ENCODE results near the gene EDDM13. TPM values are rescaled to one million over a fixed set of nuclear protein-coding genes. Genes with fewer than 3 reads are reported as not detected.
"Not testable (repeated sequence)": the region's sequence is repeated elsewhere in the genome, so short reads cannot be mapped to it uniquely, and the experiment has no call there.

The EDDM13 gene, protein sequence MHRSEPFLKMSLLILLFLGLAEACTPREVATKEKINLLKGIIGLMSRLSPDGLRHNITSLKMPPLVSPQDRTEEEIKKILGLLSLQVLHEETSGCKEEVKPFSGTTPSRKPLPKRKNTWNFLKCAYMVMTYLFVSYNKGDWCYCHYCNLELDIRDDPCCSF
- not detected in 2 replicates for total RNA-seq
- long read RNA-seq = 0 reads

DNA sequence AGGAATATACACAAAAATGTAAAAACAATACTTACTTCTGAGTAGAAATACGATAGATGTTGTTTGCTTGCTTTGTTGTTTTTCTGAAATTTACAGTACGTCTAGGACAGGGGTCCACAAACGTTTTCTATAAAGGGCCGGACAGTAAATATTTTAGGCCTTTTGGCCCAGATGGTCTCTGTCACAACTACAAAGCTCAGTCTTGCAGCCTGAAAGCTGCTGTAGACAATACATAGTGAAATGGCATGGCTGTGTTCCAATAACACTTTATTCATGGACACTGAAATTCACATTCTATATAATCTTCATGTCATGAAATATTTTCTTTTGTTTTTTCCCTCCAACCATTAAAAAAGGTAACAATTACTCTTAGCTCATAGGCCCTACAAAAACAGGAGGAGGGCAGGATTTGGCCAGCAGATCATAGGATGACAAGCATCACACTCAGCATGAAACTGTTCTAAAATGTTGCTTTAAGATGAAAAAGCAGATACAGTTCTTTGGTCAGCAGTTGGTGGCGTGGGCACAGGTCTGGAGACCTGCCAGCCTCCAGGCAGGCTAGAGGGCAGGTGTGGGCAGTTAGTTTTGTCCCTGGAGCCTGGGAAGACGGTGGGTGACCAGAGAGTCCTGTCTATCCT is at the start of gene EDDM13:
Gene EDDM13 (plus strand): TSS at position 588 of the 638 bp plus-strand sequence. CDS start 87 bp downstream, outside the sequence.
- Mint-ChIP-seq H3K9me3 (ENCODE audit: unreplicated experiment) (peaks cover 4% of the 10 kb centered on the region), H3K4me3 (ENCODE audit: unreplicated experiment) (no peak within 1 kb of the TSS), H3K27ac (ENCODE audit: unreplicated experiment) (no peak within 1 kb of the TSS), H3K36me3 (ENCODE audit: unreplicated experiment) (peaks cover 3% of the 10 kb centered on the region), H3K4me1 (ENCODE audit: unreplicated experiment) (peaks cover 6% of the 10 kb centered on the region), H3K27me3 (ENCODE audit: unreplicated experiment) (no peaks in the 10 kb centered on the region)
- TF ChIP-seq, protein P1, sequence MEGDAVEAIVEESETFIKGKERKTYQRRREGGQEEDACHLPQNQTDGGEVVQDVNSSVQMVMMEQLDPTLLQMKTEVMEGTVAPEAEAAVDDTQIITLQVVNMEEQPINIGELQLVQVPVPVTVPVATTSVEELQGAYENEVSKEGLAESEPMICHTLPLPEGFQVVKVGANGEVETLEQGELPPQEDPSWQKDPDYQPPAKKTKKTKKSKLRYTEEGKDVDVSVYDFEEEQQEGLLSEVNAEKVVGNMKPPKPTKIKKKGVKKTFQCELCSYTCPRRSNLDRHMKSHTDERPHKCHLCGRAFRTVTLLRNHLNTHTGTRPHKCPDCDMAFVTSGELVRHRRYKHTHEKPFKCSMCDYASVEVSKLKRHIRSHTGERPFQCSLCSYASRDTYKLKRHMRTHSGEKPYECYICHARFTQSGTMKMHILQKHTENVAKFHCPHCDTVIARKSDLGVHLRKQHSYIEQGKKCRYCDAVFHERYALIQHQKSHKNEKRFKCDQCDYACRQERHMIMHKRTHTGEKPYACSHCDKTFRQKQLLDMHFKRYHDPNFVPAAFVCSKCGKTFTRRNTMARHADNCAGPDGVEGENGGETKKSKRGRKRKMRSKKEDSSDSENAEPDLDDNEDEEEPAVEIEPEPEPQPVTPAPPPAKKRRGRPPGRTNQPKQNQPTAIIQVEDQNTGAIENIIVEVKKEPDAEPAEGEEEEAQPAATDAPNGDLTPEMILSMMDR (IDR thresholded peaks at IDR 0.05) = no peak
- DNase-seq (ENCODE audit: extremely low spot score, unreplicated experiment) = no peak

DNA sequence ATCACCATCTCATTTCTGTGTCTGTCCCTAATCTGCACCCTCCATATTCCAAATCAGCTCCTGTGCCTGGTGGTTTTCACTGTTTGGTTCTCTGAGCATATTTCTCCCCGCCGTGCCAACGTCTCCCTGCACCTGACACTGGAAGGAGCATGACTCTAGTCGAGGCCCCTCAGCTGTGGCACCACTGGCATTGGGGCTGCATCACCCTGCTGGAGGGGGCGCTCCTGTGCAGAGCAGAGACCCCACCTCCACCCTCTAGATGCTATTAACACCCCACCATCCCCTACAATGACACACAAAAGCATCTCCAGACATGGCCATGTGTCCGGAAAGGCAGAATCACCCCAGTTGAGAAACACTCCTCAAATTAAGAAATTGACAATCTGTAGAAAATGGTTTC is 49.6 kb upstream of the EDDM13 start:
- no peak overlapping the region for H3K27ac Mint-ChIP-seq (ENCODE audit: unreplicated experiment)

DNA sequence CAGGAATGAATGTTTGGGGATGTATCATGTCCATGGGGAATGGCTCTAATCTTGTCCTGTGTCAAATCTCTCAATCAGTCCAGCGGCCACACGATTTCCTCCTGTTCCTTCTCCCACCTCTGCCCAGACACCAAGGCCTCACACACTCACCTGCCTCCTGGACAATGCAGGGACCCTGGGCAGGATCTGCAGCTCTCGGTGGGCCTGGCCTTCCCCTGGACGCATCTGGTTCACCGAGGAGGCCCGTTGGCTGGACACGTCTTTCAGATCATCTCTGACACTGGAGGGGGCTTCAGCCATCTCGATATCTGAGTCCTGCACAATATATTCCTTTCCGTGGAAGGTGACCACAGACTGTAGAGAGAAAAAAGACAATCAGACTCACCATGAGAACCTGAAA is 49.1 kb upstream of the EDDM13 start:
- Mint-ChIP-seq H3K4me3 (ENCODE audit: unreplicated experiment) (no peak overlapping the region), H3K9me3 (ENCODE audit: unreplicated experiment) (no peaks in the 10 kb centered on the region), H3K4me1 (ENCODE audit: unreplicated experiment) (no peaks in the 10 kb centered on the region), H3K27me3 (ENCODE audit: unreplicated experiment) (no peaks in the 10 kb centered on the region), H3K27ac (ENCODE audit: unreplicated experiment) (no peak overlapping the region), H3K36me3 (ENCODE audit: unreplicated experiment) (peaks cover 14% of the 10 kb centered on the region)
- TF ChIP-seq, protein P1 (IDR thresholded peaks at IDR 0.05) = no peak
- no peak for DNase-seq (ENCODE audit: extremely low spot score, unreplicated experiment)

More for the DNA sequence above, 49.6 kb upstream of the EDDM13 start:
- TF ChIP-seq, protein P1 (IDR thresholded peaks at IDR 0.05) = no peak
- no peak for DNase-seq (ENCODE audit: extremely low spot score, unreplicated experiment)
- Mint-ChIP-seq H3K4me3 (ENCODE audit: unreplicated experiment) (no peak overlapping the region), H3K4me1 (ENCODE audit: unreplicated experiment) (no peaks in the 10 kb centered on the region), H3K9me3 (ENCODE audit: unreplicated experiment) (no peaks in the 10 kb centered on the region), H3K27me3 (ENCODE audit: unreplicated experiment) (no peaks in the 10 kb centered on the region), H3K36me3 (ENCODE audit: unreplicated experiment) (peaks cover 14% of the 10 kb centered on the region)

DNA sequence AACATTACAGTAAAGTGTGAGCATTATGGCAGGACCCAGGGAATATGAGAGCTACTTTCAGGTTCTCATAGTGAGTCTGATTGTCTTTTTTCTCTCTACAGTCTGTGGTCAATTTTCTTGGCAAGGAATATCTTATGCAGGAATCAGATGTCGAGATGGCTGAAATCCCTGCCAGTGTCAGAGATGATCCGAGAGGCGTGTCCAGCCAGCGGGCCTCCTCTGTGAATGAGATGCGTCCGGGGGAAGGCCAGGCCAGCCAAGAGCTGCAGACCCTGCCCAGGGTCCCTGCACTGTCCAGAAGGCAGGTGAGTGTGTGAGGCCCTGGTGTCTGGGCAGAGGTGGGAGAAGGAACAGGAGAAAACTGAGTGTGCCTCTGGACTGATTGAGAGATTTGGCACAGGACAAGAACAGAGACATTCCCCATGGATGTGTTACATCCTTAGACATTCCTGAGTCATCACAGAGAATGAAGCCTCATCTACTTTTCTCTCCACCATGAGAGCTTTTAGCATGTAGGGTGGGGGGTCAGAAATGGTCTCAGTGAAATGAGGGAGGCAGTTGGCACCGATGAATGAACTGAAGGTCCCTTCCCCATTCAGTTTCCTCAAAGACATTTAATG is 27.3 kb upstream of the EDDM13 start:
- no peaks in the 10 kb centered on the region for H3K4me1 Mint-ChIP-seq (ENCODE audit: unreplicated experiment)
- peaks cover 17% of the 10 kb centered on the region for H3K9me3 Mint-ChIP-seq (ENCODE audit: unreplicated experiment)
- no peaks in the 10 kb centered on the region for H3K27me3 Mint-ChIP-seq (ENCODE audit: unreplicated experiment)
- TF ChIP-seq, protein P1 (IDR thresholded peaks at IDR 0.05) = no peak
- H3K4me3 Mint-ChIP-seq (ENCODE audit: unreplicated experiment) = no peak overlapping the region
- H3K36me3 Mint-ChIP-seq (ENCODE audit: unreplicated experiment) = no peaks in the 10 kb centered on the region
- no peak overlapping the region for H3K27ac Mint-ChIP-seq (ENCODE audit: unreplicated experiment)
- DNase-seq (ENCODE audit: extremely low spot score, unreplicated experiment) = no peak

DNA sequence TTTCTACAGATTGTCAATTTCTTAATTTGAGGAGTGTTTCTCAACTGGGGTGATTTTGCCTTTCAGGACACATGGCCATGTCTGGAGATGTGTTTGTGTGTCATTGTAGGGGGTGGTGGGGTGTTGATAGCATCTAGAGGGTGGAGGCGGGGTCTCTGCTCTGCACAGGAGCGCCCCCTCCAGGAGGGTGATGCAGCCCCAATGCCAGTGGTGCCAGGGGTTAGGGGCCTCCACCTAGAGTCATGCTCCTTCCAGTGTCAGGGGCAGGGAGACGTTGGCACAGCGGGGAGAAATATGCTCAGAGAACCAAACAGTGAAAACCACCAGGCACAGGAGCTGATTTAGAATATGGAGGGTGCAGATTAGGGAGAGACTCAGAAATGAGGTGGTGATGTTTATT is 26.8 kb upstream of the EDDM13 start:
- DNase-seq (ENCODE audit: extremely low spot score, unreplicated experiment); H3K4me3 Mint-ChIP-seq (ENCODE audit: unreplicated experiment); H3K27me3 Mint-ChIP-seq (ENCODE audit: unreplicated experiment); H3K36me3 Mint-ChIP-seq (ENCODE audit: unreplicated experiment); H3K27ac Mint-ChIP-seq (ENCODE audit: unreplicated experiment); H3K4me1 Mint-ChIP-seq (ENCODE audit: unreplicated experiment): not testable (repeated sequence)
- peaks cover 17% of the 10 kb centered on the region for H3K9me3 Mint-ChIP-seq (ENCODE audit: unreplicated experiment)

DNA sequence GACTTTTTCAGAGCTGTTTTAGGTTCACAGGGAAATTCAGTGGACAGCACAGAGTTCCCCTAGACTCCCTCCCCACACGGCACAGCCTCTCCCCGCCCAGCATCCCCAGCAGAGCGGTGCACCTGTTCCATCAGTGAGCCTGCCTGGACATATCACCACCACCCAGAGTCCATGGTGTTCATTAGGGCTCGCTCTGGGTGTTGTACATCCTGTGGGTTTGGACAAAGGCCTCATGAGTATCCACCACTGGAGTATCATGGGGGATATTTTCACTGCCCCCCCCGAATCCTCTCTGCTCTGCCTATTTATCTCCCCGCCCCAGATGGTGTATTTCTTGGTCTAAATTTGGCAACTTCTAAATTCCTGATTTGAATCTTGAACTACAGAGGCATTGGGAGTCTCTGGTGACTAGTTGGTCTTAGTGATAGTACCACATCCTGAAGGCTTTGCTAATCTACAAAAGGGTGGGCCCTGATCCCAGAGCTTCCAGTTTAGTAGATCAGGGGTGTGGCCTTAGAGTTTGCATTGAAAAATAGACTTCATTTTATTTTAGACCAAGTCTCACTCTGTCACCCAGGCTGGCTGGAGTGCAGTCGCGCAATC is 23.7 kb upstream of the EDDM13 start:
- H3K4me1 Mint-ChIP-seq (ENCODE audit: unreplicated experiment); H3K27me3 Mint-ChIP-seq (ENCODE audit: unreplicated experiment); H3K4me3 Mint-ChIP-seq (ENCODE audit: unreplicated experiment); DNase-seq (ENCODE audit: extremely low spot score, unreplicated experiment); H3K36me3 Mint-ChIP-seq (ENCODE audit: unreplicated experiment); H3K27ac Mint-ChIP-seq (ENCODE audit: unreplicated experiment): not testable (repeated sequence)
- H3K9me3 Mint-ChIP-seq (ENCODE audit: unreplicated experiment) = peaks cover 16% of the 10 kb centered on the region
